Hindlimb muscle (tissue), 1 donor: ENCODE data around the gene FADS6. TPM values are rescaled to one million over a fixed set of nuclear protein-coding genes. Genes with fewer than 3 reads are reported as not detected.
A peak's percentile ranks its signal among the peaks of the same experiment; 100 is the strongest.

Experiments used
- DNase-seq: peaks from one replicate; pipeline ENCODE4 v3.0.0-alpha.2; 2013
- polyA plus RNA-seq: library from polyadenylated mRNA; unstranded; fragments of 120-200 nt; gene quantifications from one replicate; pipeline ENCODE4 v1.2.1, GENCODE V29; 2013; ENCODE audit not compliant: insufficient read length

The FADS6 gene
- polyA plus RNA-seq, 1 donor = not detected

DNA sequence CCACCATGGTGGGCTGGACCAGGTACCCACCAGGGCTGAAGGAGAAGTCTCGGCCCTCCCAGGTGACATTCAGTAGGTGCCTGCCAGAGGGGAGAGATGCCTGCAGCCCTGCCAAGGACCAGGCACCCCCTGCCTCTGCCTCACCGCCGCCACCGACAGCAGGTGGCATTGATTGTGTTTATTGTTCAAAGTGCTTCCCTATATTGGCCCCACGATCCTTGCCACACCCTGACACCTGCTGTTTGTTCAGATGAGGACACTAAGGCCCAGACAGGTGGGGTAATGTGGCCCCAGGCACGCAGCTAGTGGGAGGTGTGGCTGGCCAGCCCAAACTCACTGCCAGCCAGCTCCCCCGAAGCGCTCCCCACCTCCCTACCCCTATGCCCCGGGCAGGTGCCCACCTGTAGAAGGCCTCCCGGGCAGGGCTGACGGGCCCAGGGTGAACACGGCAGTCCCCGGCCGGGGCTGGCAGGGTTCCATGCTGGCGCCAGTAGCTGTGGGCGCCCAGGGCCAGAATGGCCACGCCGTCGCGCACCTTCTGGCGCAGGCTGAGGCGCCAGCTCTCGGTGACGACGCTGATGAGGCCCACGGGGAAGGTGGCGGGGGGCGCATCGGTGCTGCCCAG, 41.7 kb downstream of the FADS6 start:
- DNase-seq = no peak

DNA sequence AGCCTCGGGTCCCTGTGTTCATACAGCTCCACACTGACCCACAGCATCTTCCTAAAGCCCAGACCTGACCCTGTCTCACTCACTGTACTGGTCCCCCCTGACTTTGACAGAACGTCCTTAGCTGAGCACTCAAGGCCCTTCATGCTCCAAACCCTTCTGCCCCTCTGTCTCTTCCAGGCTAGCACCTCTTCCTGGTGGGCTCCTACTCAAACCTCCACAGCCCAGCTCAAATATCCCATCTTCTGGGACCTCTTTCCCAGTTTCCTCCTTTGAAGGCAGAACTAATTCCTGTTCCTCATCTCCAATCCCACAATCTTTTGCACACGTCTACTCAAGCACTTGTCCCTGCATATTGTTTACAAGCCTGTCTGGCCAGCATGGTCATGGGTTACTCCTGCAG, 42.5 kb downstream of the FADS6 start:
- DNase-seq = no peak

DNA sequence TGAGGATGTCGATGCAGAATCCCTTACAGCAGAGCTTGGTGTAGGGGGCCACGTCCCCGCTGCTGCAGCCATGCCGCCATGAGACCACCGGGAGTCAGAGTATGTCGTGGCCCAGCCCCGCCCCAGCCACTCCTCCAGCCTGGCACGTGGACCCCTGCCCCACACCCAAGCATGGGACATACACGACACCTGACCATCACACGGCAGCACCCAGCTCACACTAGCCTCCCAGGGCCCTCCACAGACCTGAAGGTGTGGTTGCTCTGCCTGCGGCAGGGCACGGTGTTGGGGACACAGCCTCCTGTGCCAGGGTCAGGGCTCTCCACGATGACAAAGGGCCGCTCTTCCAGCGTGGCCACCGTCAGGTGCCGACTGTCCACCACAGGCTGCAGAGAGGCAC, 43.1 kb downstream of the FADS6 start:
- no peak for DNase-seq

DNA sequence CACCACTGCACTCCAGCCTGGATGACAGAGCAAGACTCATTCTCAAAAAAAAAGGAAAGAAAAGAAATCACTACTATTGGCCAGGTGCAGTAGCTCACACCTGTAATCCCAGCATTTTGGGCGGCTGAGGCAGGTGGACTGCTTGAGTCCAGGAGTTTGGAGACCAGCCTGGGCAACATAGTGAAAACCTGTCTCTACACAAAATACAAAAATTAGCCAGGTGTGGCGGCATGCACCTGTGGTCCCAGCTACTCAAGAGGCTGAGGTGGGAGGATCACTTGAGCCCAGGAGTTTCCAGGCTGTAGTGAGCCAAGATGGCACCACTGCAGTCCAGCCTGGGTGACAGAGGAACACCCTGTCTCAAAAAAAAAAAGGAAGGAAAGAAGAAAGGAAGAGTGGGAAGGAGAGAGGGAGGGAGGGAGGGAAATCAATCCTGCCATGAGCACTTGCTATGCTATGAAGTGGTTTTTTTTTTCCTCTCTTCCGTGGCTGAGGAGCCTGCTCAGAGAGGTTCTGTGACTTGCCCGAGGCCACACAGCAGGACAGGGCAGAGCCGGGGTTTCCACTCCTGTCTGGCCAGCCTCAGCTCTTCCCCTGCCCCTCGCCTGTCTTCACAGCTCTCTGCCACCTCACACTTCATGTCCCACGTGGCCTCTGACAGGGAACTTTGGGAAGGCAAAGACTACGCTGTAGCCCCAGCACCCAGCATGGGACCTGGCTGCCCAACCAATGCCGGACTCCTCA, 44.6 kb downstream of the FADS6 start:
- no peak for DNase-seq

DNA sequence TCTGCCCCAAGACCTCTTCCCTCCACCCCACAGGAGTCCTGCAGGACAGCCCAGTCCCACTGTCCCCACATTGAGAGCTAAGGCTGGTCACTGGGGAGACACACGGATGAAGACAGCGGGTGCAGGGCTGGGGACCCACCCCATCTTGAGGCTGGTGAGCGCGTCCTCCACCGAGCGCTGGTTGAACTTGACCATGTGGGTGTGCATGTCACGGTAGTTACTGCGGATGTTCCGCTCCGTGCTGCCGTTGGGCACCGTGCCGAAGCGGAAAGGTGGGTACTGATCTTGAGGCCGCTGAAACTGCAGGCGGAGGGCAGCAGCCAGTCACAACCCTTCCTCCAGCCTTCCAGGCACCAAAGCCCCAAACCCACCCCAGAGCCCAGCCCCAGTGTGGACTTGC, 46.8 kb downstream of the FADS6 start:
- no peak for DNase-seq

DNA sequence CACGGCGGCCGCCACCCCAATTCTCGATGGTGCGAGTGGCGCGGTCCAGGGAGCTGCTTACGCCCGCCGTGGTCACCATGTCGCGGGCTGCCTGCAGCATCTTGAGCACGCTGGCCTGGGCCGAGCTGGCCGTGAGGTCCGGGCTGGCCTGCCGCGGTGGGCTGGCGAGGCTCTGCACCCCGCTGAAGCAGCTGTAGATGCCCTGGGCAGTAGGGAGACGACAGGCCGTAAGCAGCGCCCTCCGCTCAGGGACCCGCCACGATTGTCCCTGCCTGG, 50.1 kb downstream of the FADS6 start:
- no peak for DNase-seq

DNA sequence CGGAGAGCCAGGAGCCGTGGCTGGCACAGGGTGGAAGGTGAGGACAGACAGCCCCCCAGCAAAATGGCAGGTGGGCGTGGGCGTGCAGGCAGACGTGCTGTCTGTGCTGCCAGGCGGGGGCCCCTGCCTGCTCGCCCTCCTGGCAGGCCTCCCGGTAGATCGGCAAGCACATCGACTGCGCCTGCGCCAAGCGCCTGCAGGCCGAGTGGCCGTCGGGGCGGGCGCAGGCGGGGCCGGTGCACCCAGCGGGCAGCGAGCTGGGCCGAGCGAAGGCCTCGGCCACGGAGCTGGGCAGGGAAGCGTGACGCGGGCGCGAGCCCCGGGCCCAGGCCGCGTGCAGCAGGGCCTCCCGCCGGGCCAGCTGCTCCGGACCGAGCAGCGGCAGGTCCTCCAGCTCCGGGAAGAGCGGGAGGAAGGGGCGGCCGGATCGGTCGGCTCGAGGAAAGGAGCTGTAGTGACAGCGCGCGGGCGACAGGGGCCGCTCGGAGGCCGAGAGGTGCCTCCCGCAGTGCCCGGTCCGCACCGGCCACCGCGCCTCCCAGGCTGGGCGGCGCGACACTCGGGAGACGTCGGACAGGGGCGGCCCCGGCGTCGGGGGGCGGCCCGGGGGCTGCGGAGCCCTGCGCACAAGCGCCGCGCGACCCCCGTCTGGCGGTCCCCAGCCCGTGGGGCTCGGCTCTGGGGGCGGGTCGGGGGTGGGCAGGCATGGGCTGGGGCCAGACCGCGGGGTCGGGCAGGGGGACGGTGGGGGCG, 50.7 kb downstream of the FADS6 start:
- DNase-seq = peak; percentile 71

DNA sequence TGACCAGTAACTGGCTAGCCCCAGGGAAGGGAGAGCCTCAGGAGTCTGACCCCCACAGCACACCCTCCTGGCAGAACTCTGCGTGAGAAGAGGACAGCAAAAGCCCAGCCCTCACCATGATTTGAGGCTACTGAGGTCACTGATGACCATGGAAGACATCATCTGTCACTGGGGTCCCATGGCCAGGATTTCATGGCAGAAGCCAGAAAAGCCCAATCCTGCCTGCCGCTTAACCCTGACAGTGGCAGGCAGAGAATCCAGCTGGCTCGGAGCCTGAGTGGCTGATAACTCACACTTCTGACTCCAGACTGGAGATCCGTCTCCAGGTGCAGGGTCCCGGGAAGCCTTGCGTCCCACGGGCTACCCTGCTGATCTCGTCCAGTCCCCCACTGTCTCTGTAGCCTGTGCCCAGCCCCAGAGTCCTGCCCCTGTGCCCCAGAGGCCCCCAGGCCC, 51.3 kb downstream of the FADS6 start:
- DNase-seq = no peak

DNA sequence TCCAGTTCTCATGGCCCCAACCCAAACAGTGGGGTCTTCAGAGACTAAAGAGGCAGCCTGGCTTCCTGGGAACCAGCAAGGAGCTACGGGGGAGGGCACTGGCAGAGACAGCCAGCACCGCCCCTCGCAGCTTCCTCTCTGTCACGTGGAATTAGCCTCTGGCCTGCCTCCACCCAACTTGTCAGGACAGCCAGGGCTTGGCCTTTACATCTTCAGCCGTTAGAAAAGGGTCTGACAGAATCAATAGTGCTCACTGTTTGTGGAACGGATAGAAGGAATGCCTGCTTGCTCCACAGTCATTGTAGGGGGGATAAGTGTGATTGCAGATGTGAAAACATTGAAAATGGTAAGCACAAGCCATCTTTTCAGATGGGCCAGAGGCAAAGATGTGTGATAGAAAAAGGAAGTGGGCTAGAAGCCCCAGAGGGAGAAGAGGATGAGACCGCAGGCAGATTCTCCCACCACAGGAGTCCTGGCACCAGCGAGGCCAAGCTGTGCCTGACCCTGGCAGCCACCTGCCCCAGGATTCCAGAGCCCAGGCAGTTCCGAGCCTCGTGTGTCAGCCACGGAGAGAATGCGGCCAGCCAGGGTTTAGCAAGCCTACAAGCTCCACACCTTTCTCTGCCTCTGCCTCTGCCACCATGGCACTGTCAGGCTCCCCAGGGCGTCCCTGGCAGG, 52.3 kb downstream of the FADS6 start:
- peak; percentile 81 for DNase-seq

DNA sequence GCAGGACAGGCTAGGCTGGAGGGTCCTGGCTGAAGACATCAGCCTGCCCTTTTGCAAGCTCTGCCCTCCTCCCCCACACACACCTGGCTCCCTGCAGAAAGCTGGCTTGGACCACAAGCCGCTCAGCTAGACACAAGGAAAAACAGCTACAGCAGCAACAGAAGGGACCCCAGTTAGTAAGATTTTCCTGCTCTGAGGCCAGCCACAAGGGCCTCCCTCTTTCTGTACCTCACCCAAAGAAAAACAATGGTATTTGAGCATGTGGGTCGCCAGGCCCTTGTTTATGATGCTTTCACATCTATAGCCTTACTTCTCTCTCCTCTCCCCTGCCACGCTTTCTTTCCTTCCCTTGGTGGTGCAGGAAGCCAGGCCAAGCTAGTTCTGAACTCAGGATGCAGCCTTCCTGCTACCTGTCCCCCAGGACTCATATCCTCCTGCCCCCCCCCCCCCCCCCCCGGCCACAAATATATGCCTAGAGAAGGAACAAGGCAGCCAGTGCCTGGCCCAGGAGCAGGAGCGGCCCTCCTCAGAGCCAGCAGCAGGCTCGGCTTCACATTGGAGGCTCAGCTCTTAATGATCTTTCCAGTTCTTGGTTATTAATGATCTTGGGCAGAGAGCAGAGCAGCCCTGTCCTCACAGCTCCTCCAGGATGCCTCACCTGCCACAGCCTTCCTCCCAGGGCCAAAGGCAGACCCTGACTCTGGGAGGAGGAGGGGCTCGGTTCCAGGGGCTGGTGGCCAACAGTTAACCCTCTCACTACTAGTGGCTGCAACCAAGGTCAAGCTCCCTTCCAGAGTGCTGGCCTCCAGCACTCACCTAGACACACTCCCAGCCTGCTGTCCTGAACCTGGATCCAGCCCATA, 53.2 kb downstream of the FADS6 start:
- DNase-seq = peak; percentile 74

DNA sequence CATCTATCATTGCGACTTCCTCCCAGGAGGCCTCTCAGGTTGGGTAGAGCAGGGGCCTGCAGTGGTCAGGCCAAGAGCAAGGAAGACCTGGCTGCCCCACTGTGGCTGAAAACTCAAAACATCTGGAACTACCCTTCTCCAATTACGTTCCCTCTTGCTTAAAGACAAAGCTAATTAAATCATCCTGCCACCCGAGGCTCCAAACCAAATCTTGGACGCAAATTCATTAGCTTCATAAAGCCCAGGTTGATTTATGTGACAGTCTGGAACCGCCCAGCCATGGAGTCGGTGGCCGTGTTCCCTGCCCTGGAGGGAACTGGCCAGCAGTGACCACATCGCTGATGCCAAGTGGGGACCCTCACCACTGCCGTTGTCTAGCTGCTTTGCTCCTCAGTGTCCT, 55.2 kb downstream of the FADS6 start:
- DNase-seq = no peak

DNA sequence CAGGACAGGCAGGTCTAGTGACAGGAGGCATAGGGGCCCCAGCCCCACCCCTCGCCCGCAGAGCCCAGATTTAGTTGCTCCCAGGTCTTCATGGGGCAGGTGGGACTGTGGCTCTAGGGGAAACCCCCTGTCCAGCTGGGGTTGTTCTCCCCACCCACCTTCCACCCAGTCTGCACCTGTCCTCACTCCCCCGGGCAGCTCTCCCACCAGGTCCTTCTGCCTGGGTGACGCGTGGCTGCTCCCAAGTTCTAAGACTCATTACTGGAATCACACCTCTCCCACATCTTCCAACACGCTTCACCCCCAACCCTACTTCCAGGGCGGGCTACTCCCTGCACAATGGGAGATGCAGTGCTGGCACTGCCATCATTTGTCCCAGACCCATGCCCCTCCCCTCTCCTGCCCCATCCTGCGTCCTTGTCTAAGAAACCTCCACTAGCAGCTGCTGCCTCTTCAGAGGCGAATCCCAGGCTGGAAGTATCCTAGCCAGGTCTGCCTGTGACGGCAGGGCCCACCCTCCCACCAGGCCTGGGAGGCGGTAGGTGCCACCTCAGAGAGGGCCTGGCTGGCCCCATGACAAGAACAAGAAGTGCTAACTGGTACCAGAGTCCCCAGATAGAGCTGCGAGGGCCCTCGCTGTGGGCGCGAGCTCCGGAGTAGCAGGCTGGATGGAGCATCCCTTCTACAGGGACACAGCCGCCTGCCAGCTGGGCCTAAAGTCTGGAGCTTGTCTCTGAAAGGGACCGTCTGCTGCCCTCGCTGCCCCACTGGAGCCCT, 56.6 kb downstream of the FADS6 start:
- DNase-seq = no peak

DNA sequence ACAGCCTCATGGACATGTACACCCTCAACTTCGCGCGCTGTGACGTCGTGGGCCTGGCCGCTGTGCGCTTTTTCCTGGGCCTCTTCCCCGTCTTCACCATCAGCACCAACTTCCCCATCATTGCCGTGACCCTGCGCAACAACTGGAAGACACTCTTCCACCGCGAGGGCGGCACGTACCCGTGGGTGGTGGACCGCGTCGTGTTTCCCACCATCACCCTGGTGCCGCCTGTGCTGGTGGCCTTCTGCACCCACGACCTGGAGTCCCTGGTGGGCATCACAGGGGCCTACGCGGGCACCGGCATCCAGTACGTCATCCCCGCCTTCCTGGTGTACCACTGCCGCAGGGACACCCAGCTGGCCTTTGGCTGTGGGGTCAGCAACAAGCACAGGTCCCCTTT, 57.2 kb downstream of the FADS6 start:
- no peak for DNase-seq

DNA sequence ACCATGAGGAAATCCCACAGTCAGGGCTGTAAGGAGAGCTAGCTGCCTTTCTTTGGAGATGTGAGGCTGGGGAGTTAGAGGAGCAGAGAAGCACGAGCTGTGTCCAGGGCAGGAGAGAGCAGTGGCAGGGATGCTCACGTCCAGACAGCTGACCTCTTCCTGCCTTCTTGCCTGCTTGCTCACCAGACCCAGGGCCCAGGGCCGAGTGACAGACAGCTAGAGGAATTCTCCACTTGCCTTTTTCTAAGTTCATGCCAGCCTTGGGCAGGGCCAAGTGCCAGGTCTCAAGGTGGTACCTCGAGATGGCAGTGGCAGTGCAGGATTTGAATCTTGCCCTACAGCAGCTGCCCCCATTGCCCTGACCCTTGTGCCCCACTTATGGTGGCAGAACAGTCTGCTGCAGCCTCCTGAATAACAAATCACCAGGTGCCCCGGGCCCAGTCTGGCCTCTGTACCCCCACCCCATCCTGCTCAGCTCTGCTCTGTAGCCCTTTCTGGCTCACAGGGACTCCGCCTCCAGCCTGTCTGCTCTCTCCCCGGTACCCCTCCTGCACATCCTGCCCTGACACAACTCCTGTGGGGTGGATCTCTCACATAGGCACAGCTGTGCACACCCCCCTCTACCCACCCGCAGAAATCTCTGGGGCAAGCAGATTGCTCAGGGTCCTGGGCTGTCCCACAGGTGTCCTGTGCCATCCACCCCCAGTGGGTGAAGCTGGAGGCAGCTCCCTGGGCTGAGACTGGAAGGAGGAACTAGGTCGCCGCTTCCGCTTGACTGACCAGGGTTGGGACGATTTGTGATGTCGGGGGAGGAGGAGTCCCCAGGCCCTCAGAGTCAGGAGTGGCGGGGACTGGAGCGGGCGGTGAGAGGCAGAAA, 59.7 kb downstream of the FADS6 start:
- no peak for DNase-seq

DNA sequence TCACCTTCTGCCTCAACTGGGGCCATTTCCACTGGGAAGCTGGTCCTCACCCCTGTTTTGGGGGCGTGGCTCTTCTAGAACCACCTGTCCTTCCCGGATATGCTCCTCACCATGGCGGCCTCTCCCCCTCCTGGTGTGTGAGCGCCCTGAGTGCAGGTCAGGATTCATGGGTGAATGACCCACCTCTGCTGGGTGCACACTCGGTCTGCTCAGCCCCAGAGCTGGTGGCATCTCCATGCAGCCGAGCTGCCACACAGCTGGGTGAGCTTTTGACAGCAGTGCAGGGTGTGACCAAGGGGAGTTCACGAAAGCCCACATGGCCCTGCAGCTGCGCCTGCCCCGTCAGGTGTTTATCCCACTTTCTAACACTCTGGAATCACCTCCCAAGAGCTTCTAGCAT, 61.0 kb downstream of the FADS6 start:
- no peak for DNase-seq

DNA sequence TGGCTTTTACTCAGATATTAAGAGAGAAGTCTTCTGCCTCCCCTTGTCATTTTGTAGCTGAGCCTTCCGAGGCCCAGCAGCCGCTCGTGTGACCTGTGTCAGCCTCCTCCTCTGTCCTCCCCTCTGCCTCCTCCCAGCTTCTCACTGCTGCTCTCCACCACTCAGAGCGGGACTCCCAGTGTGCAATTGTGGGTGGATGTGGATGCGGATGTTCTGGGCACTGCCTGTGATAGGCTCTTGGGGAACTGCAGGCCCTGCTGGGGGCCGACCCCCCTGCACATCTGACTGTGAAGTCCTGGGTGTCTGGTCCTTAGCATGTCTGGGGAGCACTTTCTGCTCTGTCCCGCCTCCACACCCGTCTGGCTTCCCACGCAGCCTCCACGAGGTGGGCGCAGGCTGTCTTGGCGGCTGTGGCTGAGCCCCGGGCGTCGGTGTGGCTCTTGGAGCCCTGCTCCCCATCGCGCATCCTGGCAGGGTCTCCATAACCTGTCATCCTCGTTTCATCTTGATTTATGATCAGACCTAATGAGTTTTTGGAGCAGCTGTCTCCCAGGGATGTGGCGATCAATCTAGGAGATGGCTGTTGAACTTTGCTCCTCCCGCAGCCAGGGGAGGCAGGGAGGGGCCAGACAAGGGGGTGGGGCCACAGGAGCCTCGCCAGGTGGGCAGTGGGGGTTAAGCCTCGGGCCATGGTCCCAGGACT, 61.8 kb downstream of the FADS6 start:
- no peak for DNase-seq

DNA sequence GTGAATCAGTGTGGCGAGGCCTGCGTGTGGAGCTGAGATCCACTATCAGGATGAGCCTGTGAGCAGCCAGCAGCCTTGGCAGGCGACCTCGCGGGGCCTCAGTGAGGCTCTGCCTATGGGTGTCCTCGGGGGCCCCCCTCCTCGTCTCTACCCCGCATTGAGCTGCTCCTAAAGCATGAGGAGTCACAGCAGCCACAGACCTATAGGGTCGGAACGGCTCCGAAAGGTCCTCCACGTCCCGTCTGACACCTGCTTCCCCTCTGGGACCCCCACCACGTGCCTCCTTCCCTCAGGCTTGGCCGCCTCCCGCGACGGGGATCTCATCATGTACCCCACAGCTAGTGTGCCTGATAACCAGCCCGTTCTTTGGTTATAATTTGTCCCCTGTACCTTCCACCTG, 62.6 kb downstream of the FADS6 start:
- DNase-seq = no peak

DNA sequence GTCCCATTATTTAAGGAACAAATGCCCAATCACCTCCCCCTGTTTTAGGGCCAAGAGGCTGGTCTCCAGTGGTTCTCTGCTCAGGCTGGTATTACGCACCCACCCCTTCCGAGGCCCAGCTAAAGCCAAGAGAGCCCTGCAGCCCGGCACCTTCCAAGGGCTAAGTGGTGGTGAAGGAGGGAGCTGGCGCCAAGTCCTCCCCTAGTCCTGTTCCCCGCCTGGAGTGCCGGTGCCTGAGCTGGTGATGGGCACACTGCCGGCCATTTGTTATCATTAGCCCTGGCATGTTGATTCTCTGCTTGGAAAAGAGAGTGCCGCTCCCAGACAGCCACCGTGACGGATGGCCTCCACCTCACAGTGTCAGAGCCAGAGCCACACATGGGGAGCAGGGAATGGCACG, 65.6 kb downstream of the FADS6 start:
- DNase-seq = no peak
